HuH-7.5 (cell line): ENCODE measurements around the gene NBEA.
"Not testable (repeated sequence)": the region's sequence is repeated elsewhere in the genome, so short reads cannot be mapped to it uniquely, and the experiment has no call there.

Experiments used
- DNase-seq: peaks from one replicate; pipeline ENCODE4 v3.0.0; 2011; ENCODE audit warnings: low spot score

The NBEA gene

GRCh38 chr13:35092251-35092650 lies 150.2 kb downstream of the NBEA start:
- no peak for DNase-seq

- no peak for DNase-seq
Measured at GRCh38 chr13:35092751-35093150, 150.7 kb downstream of the NBEA start.

DNA sequence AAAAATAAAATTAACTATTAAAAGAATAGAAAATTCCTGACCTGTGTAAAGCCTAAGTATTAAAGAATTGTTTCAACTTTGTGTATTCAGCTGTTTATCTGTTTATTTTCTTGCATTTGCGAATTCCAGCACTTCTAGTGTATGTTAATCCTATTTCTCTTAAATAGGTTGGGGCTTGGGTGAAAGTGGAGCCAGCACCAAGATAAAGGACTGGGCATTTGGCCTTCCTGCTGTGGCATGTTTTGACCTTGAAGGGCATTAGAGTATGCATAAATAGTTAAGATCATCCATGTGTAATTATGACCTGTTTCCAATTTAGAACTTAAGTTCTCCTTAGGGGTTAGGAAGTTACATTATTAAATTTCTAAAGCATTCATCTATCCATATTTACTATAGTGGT lies 151.3 kb downstream of the NBEA start:
- no peak for DNase-seq

DNA sequence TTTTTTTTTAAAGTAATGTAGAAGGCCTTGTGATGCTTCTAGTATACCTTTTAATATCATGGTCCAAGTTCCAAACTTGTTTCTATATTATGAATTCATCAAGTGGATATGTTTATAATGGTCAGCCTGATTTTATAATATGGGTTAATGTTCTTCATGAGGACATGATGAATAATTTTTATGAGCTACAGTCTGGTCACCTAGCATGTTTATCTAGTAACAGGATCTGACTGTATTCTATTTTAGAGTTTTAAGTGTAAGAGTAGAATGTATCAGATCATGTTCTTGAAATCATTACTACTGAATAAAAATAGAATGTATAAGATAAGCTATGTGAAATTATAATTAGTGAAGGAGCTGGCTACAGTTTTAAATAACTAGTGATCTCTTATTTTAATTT lies 164.7 kb downstream of the NBEA start:
- not testable (repeated sequence) for DNase-seq

DNA sequence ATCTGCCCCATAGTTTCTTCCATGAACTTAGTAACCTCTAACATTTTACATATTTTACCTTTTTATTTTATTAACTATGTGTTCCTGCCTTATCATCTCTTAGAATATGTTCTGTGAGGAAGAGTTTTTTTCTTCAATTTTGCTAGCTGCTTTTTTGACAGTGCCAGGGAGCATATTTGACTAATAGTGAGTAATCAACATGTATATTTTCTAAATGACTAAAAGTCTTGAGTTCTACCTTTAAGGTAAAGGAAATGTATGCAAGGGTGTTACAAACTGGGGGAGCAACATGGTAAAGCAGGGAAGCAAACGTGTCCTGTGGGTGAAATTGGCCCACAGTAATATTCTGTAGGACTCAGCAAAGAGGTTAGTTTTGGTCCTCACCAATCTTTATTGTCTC lies 165.5 kb downstream of the NBEA start:
- DNase-seq, result no peak

DNA sequence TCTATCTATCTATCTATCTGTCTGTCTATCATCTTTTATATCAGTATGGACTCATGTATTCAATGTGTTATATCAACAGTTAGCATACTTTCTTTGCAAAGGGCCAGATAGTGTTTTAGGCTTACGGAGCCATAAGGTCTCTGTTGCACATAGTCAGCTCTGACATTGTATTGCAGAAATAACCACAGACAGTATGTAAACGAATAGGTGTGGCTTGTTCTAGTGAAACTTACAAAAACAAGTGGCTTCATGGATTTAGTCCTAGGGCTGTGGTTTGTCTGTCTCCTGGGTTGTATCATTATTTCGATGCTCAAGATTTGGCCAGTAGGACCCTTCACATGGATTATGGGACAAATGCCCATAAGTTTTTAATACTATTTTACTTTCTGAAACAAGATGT lies 171.5 kb downstream of the NBEA start:
- not testable (repeated sequence) for DNase-seq

- no peak for DNase-seq
Measured at GRCh38 chr13:35127466-35127865, 185.4 kb downstream of the NBEA start.

DNA sequence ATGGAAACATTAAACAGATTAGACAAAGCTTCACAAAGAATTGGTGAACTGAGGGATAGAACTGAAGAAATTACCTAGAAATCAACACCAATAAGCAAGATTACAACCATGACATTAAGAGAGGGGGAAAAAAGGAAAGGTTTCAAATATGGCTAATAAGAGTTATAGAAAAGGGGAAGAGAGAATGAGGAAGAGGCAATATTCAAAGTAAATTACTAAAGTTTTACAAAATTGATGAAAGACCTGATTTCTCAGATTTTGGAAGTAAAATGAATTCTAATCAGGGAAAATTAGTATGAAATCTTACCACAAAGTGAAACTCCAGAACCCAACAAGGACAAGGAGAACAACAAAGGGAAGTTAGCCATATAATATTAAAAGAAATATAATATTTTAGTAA lies 187.4 kb downstream of the NBEA start:
- no peak for DNase-seq

- no peak for DNase-seq
Measured at GRCh38 chr13:35131471-35131870, 189.4 kb downstream of the NBEA start.

DNA sequence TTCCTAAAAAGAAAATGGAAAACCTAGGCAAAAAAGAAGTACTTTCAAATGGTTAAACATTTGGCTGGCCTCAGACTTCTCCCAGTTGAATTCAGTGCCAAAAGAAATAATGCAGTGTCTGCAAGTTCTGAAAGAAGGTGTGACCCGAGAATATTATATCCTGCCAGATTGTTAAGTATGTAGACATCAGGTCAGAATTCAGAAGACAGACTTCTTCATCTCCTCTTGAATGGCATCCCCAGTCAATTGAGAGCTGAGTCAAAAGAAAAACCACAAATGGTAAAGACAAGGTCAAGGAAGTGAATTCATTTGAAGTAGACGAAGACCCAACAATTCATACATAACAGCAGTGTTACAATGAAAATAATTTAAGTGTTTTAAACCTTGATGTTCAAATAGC lies 194.5 kb downstream of the NBEA start:
- DNase-seq, result no peak

- DNase-seq, result no peak
Measured at GRCh38 chr13:35139591-35139990, 197.5 kb downstream of the NBEA start.

GRCh38 chr13:35140321-35140720 lies 198.3 kb downstream of the NBEA start:
- DNase-seq, result no peak

- no peak for DNase-seq
Measured at GRCh38 chr13:35140831-35141230, 198.8 kb downstream of the NBEA start.

- no peak for DNase-seq
Measured at GRCh38 chr13:35143123-35143522, 201.1 kb downstream of the NBEA start.

GRCh38 chr13:35144166-35144890 lies 202.3 kb downstream of the NBEA start:
- no peak for DNase-seq

- no peak for DNase-seq
Measured at GRCh38 chr13:35146686-35147085, 204.6 kb downstream of the NBEA start.

DNA sequence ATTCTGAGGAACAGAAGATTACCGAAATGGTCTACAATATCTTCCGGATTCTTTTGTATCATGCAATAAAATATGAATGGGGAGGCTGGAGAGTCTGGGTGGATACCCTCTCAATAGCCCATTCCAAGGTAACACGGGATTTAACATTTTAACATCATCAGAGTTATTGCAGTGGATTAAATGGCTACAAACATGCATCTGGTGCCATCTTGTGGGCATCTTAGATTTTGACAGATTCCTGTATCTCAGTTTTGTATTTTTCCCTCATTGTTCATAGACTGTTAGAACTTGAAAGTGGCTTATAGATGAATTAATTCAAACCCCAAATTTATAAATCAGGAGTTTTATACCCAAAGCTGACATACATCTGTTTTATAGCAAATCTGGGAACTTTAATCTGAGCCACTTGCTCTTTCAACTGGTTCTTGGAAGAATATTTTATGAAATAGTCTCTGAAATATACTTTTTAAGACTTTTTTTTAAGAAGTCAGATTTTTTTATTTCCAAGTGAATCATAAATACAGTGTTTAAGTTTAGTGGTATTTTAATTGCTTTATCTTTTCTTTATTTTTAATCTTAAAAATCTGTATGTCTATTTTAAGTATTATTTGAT lies 215.2 kb downstream of the NBEA start:
- no peak for DNase-seq

GRCh38 chr13:35159041-35159440 lies 217.0 kb downstream of the NBEA start:
- no peak for DNase-seq

DNA sequence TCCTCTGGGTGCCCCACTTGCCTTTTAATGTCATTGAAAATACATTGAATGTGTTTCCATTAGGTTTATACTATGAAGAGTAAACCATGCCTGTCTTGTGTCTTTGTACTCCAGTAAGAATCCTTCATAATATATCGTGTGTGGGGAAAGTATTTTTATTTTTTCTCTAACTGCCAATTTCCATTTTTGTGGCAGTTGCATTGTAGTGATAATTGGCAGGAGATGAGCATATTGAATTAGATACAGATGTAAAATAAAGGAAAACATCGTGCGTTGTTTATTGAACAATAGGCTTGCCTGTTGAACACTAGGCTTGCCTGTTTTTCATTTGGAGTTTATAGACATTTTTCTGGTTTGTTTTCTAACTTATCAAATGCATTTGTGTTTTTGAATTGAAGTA lies 218.8 kb downstream of the NBEA start:
- DNase-seq, result no peak

DNA sequence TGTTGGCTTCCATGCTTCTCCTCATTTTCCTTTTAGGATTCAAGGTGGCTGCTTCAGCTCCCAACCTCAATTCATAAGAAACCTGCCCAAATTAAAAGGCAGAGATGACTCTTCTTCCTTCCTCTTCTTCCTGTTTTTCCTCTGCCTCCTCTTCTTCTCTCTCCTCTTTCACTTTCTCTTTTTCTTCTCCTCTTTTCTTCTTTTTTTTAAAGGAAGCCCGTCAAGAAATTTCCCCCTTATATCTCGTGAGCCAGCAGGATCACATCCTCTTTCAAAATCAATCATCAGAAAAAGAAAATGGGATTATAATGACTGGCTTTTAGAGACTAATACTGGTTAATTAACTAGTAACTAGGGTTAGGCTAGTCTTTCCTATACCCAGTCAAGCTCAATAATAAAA lies 220.3 kb downstream of the NBEA start:
- no peak for DNase-seq

GRCh38 chr13:35163674-35164073 lies 221.6 kb downstream of the NBEA start:
- DNase-seq, result no peak

GRCh38 chr13:35164324-35164932 lies 222.4 kb downstream of the NBEA start:
- DNase-seq, result no peak

- no peak for DNase-seq
Measured at GRCh38 chr13:35165205-35165604, 223.1 kb downstream of the NBEA start.

DNA sequence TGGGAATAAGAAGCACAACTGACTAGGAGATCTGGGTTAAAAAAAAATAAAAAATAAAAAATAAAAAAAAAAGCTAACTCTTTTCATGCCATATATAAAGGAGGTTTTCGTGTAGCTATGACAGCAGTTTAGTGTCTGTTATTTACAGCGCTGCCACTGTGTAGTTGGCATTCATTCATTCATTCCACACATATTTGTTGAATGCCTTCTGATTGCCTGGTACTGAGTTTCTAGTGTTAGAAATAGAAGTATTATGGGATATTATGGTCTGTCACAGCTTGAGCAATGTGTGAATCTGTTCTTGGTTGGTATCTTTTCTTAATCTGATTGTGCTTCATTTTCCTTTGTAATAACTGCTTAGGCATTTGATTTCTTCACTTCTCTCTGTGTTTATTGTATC lies 237.4 kb downstream of the NBEA start:
- DNase-seq, result no peak
